PC-3 (cell line): ENCODE data around the gene CST8. TPM values are rescaled to one million over a fixed set of nuclear protein-coding genes. Genes with fewer than 3 reads are reported as not detected.

Experiments
- ATAC-seq: fragments of 200-7000 bp; cut with Tn5 transposase; 2 replicates; pipeline ENCODE4 v1.9.1; 2020; ENCODE audit warnings: mild to moderate bottlenecking, moderate library complexity
- Bru-seq: library from RNA; stranded (reverse); fragments of 400-500 nt; gene quantifications from one replicate; lab custom pipeline; 2021; lab: Mats Ljungman, UMichigan
- BruChase-seq, 2 experiments: library from RNA; stranded (reverse); fragments of 400-500 nt; gene quantifications; one replicate each; lab custom pipeline; 2021; lab: Mats Ljungman, UMichigan
- BruUV-seq: library from RNA; stranded (reverse); fragments of 400-500 nt; replicated peaks from 2 replicates; lab custom pipeline; 2021; lab: Mats Ljungman, UMichigan
- CTCF ChIA-PET: fragments of 300-600 bp; sonication (Branson Sonifier 250); formaldehyde crosslinking; loops from one replicate; lab custom pipeline; 2022; ENCODE audit warnings: antibody characterized with exemption; lab: Charles Lee
- POLR2A ChIA-PET: fragments of 300-600 bp; sonication (Branson Sonifier 250); formaldehyde crosslinking; loops from one replicate; lab custom pipeline; 2022; ENCODE audit warnings: antibody characterized with exemption; ENCODE audit not compliant: unreplicated experiment; lab: Charles Lee
- DNase-seq: peaks from one replicate; pipeline ENCODE4 v3.0.0-alpha.2; 2015
- H2AFZ ChIP-seq: fragments of 300-600 bp; sonication (generic); 2 replicates; pipeline ENCODE4 v1.6.0; 2016; ENCODE audit warnings: antibody characterized with exemption, low read length
- H3F3A ChIP-seq: fragments of 300-600 bp; sonication (generic); one replicate; pipeline ENCODE4 v1.6.0; 2017; ENCODE audit warnings: antibody characterized with exemption, low read length, control low read depth, mild to moderate bottlenecking; ENCODE audit not compliant: unreplicated experiment
- H3K27ac ChIP-seq: fragments of 300-600 bp; sonication (generic); 2 replicates; pipeline ENCODE4 v1.5.1; 2016; ENCODE audit warnings: mild to moderate bottlenecking, low read length
- H3K27me3 ChIP-seq: fragments of 300-600 bp; sonication (generic); 2 replicates; pipeline ENCODE4 v1.6.1; 2016; ENCODE audit warnings: low read length, mixed read lengths
- H3K36me3 ChIP-seq: fragments of 300-600 bp; sonication (generic); 2 replicates; pipeline ENCODE4 v1.6.1; 2016; ENCODE audit warnings: low read depth, mixed run types, low read length, mixed read lengths
- H3K4me1 ChIP-seq: fragments of 300-600 bp; sonication (generic); 2 replicates; pipeline ENCODE4 v1.5.1; 2016; ENCODE audit warnings: low read length; ENCODE audit not compliant: insufficient read depth
- H3K4me2 ChIP-seq: fragments of 300-600 bp; sonication (generic); 2 replicates; pipeline ENCODE4 v1.6.0; 2016; ENCODE audit warnings: low read length
- H3K4me3 ChIP-seq: fragments of 300-600 bp; sonication (generic); 2 replicates; pipeline ENCODE4 v1.5.1; 2016; ENCODE audit warnings: mild to moderate bottlenecking, low read length, mixed read lengths
- H3K79me2 ChIP-seq: fragments of 300-600 bp; sonication (generic); 2 replicates; pipeline ENCODE4 v1.6.1; 2017; ENCODE audit warnings: low read length, mixed read lengths
- H3K9ac ChIP-seq: fragments of 300-600 bp; sonication (generic); 2 replicates; pipeline ENCODE4 v1.6.0; 2016; ENCODE audit warnings: mild to moderate bottlenecking, low read length
- H3K9me2 ChIP-seq: fragments of 300-600 bp; sonication (generic); replicated peaks from 2 replicates; pipeline ENCODE4 v1.6.1; 2016; ENCODE audit warnings: mixed run types, low read length, mixed read lengths
- H3K9me3 ChIP-seq: fragments of 300-600 bp; sonication (generic); 2 replicates; pipeline ENCODE4 v1.6.1; 2016; ENCODE audit warnings: low read length, mixed read lengths
- H4K20me1 ChIP-seq: fragments of 300-600 bp; sonication (generic); 2 replicates; pipeline ENCODE4 v1.6.1; 2016; ENCODE audit warnings: low read length, mixed read lengths
- CTCF ChIP-seq: fragments of 300-600 bp; sonication (generic); conservative IDR thresholded peaks from 2 replicates; pipeline ENCODE4 v1.5.1; 2017; ENCODE audit warnings: antibody characterized with exemption, low read depth, mild to moderate bottlenecking, low read length
- EZH2 ChIP-seq: fragments of 300-600 bp; sonication (generic); IDR thresholded peaks from one replicate; pipeline ENCODE4 v1.6.1; 2017; ENCODE audit warnings: antibody characterized with exemption, mild to moderate bottlenecking, low read length; ENCODE audit not compliant: unreplicated experiment
- EZH2phosphoT487 ChIP-seq: fragments of 300-600 bp; sonication (generic); IDR thresholded peaks from 2 replicates; pipeline ENCODE4 v1.6.1; 2018; ENCODE audit warnings: mild to moderate bottlenecking, antibody characterized with exemption, low read length, borderline replicate concordance
- intact Hi-C: fragments of 100-400 bp; cut with micrococcal nuclease; formaldehyde crosslinking; loops from 2 replicates; pipeline ENCODE4 v1.9.0; 2023
- long read RNA-seq: library from polyadenylated mRNA; unstranded; transcript quantifications from one replicate; pipeline ENCODE4 v2.0.0, GENCODE V29; 2021; ENCODE audit not compliant: unreplicated experiment
- total RNA-seq: library from RNA; depleted of rRNA; stranded (reverse); fragments of >200 nt; gene quantifications from 2 replicates; pipeline ENCODE4 v1.2.3, GENCODE V29; 2014; rRNA removed

CST8 gene
- total RNA-seq: not detected in 2 replicates
- not detected for Bru-seq, nascent RNA
- not detected for BruChase-seq, experiment 1, labeled RNA remaining after a 6-hour chase
- not detected for BruChase-seq, experiment 2, labeled RNA remaining after a 2-hour chase
- long read RNA-seq: 0 reads

- Histone ChIP-seq H3K9me2 (no peaks in the 10 kb centered on the region), H3F3A (no peaks in the 10 kb centered on the region), H4K20me1 (no peaks in the 10 kb centered on the region), H3K4me1 (no peaks in the 10 kb centered on the region), H3K9me3 (no peaks in the 10 kb centered on the region), H3K36me3 (no peaks in the 10 kb centered on the region), H3K9ac (no peak within 1 kb of the TSS), H3K4me3 (no peak within 1 kb of the TSS), H2AFZ (no peak within 1 kb of the TSS), H3K27ac (no peak within 1 kb of the TSS), H3K4me2 (no peak within 1 kb of the TSS), H3K27me3 (0 out of 2 replicates have a peak, but pooled peaks cover 5% of the 10 kb centered on the region), H3K79me2 (no peaks in the 10 kb centered on the region)
- DNase-seq (no peak), ATAC-seq (no peak)
- TF ChIP-seq EZH2 (no peak), CTCF (no peak), EZH2phosphoT487 (no peak)
- CTCF ChIA-PET: no interaction called here
- no TSS peak for BruUV-seq
- intact Hi-C loops: no loop called here
- POLR2A ChIA-PET: no interaction called here
Observed at GRCh38 chr20:23490817-23491216, at the start of gene CST8. TSS of gene CST8 (plus strand) at chr20:23491117. CDS start at chr20:23491668, 551 bp downstream.

- DNase-seq: peak; percentile 94
- no TSS peak for BruUV-seq
- no peaks in the 10 kb centered on the region for H3K9me3 ChIP-seq
Observed at GRCh38 chr20:23441850-23442313, 49.0 kb upstream of the CST8 start.

More at GRCh38 chr20:23441850-23442313, 49.0 kb upstream of the CST8 start:
- Histone ChIP-seq H3F3A (no peaks in the 10 kb centered on the region), H3K79me2 (no peaks in the 10 kb centered on the region), H2AFZ (no peak overlapping the region), H3K4me2 (no peak overlapping the region), H3K4me1 (peaks cover 10% of the 10 kb centered on the region), H4K20me1 (no peaks in the 10 kb centered on the region), H3K9ac (no peak overlapping the region), H3K27me3 (no peaks in the 10 kb centered on the region; the same call in 1 of the 2 replicates), H3K4me3 (no peak overlapping the region), H3K9me2 (no peaks in the 10 kb centered on the region), H3K27ac (no peak overlapping the region), H3K36me3 (no peaks in the 10 kb centered on the region)
- CTCF ChIA-PET: interaction anchor here (0.6 kb wide), 1 partner anchor 92 kb away, joined by 3 read pairs; no protein-coding TSS in a partner anchor
- POLR2A ChIA-PET: no interaction called here
- TF ChIP-seq CTCF (peak; percentile 97), EZH2phosphoT487 (no peak), EZH2 (no peak)
- intact Hi-C loops: loop anchor here (1.0 kb wide), 1 partner anchor 164 kb away; no protein-coding TSS in a partner anchor
- peak; percentile 87 for ATAC-seq
